PC-9 (cell line): Measurements from ENCODE around the gene RNF130.

Experiments
- EZH2 ChIP-seq: fragments of 200-600 bp; sonication (generic); IDR thresholded peaks from 2 replicates; pipeline ENCODE4 v1.8.0; 2017; ENCODE audit warnings: antibody characterized with exemption, low read depth
- TF ChIP-seq, protein P1 (sequence below): fragments of 200-600 bp; sonication (generic); conservative IDR thresholded peaks from 2 replicates; pipeline ENCODE4 v1.6.1; 2017; ENCODE audit warnings: mixed run types, antibody characterized with exemption, mild to moderate bottlenecking, moderate library complexity

DNA sequence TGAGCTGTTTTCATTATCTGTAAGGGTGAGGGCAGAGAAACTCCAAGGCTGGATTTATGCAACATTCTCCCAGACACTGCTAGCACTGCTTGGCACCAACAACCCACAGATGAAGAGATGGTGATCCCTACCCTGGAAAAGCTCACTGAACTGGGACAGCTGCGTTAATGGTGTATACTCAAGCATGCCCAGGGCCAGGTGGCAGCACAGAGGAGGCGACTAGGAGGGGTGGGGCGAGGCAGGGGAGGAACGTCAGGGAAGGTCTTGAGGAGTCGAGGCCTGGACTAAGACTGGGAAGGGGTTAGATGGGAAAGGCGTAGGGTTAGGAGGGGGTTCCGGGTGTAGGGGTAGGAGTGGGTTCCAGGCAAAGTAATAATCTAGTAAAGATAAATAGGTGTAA is 90.8 kb downstream of the RNF130 start:
- TF ChIP-seq EZH2: no peak
- TF ChIP-seq, protein P1, sequence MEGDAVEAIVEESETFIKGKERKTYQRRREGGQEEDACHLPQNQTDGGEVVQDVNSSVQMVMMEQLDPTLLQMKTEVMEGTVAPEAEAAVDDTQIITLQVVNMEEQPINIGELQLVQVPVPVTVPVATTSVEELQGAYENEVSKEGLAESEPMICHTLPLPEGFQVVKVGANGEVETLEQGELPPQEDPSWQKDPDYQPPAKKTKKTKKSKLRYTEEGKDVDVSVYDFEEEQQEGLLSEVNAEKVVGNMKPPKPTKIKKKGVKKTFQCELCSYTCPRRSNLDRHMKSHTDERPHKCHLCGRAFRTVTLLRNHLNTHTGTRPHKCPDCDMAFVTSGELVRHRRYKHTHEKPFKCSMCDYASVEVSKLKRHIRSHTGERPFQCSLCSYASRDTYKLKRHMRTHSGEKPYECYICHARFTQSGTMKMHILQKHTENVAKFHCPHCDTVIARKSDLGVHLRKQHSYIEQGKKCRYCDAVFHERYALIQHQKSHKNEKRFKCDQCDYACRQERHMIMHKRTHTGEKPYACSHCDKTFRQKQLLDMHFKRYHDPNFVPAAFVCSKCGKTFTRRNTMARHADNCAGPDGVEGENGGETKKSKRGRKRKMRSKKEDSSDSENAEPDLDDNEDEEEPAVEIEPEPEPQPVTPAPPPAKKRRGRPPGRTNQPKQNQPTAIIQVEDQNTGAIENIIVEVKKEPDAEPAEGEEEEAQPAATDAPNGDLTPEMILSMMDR: no peak
